SK-N-MC (cell line): ENCODE results near the gene RCL1.

ENCODE experiments used
- EZH2 ChIP-seq: fragments of 200-600 bp; sonication (generic); IDR thresholded peaks from one replicate; pipeline ENCODE4 v1.6.1; 2017; ENCODE audit warnings: antibody characterized with exemption
- POLR2AphosphoS5 ChIP-seq: IDR thresholded peaks from 2 replicates; pipeline ENCODE4 v1.6.1; 2012; ENCODE audit warnings: mild to moderate bottlenecking, low read depth, low read length, borderline replicate concordance

GRCh38 chr9:4883326-4883873 is 90.7 kb downstream of the RCL1 start:
- no peak for TF ChIP-seq POLR2AphosphoS5
- TF ChIP-seq EZH2, result no peak
